Fibroblast of mammary gland (primary cell): ENCODE results near the gene ZSCAN20.
A peak's percentile ranks its signal among the peaks of the same experiment; 100 is the strongest.

ENCODE experiments used
- DNase-seq: peaks from one replicate; pipeline ENCODE4 v3.0.0-alpha.2; 2010; ENCODE audit warnings: low read depth
- H3K4me3 ChIP-seq: 2 replicates; pipeline ENCODE4 v1.5.1; 2011; ENCODE audit warnings: low read depth, mild to moderate bottlenecking, low read length, moderate library complexity; ENCODE audit not compliant: control insufficient read depth
- CTCF ChIP-seq: conservative IDR thresholded peaks from 2 replicates; pipeline ENCODE4 v1.5.1; 2011; ENCODE audit warnings: low read depth, low read length, inconsistent platforms; ENCODE audit not compliant: control insufficient read depth, insufficient read depth

ZSCAN20 gene

GRCh38 chr1:33517596-33518250 is 45.3 kb downstream of the ZSCAN20 start:
- no peak for TF ChIP-seq CTCF
- DNase-seq = peak; percentile 51
- no peak overlapping the region for H3K4me3 ChIP-seq

DNA sequence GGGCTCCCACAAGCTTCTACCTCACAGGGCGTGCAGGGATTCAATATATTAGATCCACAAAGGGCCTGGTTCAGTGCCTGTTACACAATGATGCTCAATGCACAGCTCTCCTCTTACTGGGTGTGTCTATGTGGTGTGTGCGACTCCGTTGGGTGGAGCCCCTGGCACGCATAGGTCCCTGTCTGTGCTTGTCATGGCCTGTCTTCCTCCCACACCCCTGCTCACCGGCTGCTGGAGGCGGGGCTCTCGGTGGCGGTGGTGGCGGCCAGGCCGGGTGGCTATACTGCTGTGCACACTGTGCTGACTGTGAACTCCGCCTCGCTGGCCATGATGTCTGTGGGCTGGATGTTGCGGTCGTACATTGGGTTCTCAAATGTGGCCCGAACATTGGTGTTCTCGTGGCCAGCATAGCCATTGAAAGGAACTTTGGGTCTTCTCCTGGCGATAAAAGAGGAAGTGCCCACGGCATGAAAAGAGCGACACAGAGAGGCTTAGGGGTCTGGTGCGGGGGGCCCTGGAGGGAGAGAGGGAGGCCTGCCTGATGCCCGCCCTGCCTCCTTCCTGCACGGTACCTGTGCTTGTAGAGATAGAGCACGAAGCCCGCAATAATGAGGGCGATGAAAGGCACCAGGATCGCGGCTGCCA is 46.9 kb downstream of the ZSCAN20 start:
- no peak for DNase-seq
- TF ChIP-seq CTCF = no peak
- H3K4me3 ChIP-seq = no peak overlapping the region

- H3K4me3 ChIP-seq = no peak overlapping the region
- TF ChIP-seq CTCF = no peak
- DNase-seq = no peak
Measured at GRCh38 chr1:33524586-33524985, 52.1 kb downstream of the ZSCAN20 start.

DNA sequence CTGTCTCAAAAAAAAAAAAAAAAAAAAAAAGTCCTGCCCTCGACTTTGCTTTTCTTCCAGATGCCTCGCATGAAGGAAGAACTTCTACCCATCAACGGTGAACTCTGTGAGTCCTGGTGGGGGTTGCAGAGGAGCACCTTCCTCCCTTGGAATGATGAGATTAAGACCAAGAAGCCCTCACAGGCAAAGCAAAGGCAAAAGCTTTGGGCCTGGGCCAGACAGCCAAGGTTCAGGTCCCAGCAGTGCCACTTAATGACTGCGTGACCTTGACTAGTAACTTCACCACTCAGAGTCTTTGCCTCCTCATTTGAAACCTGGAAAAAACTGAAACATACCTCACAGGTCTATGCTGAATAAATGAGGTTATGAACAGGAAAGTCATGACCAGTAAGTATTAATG is 55.5 kb downstream of the ZSCAN20 start:
- H3K4me3 ChIP-seq = no peak overlapping the region
- no peak for TF ChIP-seq CTCF
- DNase-seq = no peak

GRCh38 chr1:33529957-33530356 is 57.5 kb downstream of the ZSCAN20 start:
- H3K4me3 ChIP-seq = no peak overlapping the region
- TF ChIP-seq CTCF = no peak
- DNase-seq = no peak

DNA sequence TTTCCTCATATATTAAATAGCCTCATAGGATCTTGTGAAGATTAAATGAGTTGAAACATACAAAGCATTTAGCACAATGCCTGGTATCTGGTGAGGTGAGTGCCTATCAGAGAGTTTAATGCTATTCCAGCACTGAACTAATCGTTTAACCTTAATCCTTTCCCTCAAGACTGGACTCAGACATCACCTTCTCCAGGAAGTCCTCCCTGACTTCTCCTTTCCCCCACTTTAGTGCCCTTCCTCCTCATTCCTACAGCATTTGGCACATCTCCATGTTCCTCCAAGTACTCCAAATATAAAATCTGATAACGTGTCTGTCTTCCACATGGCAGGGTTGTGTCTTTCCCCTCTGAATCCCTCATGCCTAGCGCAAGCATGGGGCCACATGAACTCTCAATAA is 59.8 kb downstream of the ZSCAN20 start:
- no peak for DNase-seq
- H3K4me3 ChIP-seq = no peak overlapping the region
- TF ChIP-seq CTCF = no peak

GRCh38 chr1:33532936-33533335 is 60.5 kb downstream of the ZSCAN20 start:
- DNase-seq = no peak
- no peak for TF ChIP-seq CTCF

More at GRCh38 chr1:33532936-33533335, 60.5 kb downstream of the ZSCAN20 start:
- H3K4me3 ChIP-seq = no peak overlapping the region
